Astrocyte of the cerebellum (primary cell): ENCODE measurements around the gene PDZK1IP1.

Experiments used
- DNase-seq: peaks from one replicate; pipeline ENCODE4 v3.0.0-alpha.2; 2011; ENCODE audit warnings: low read depth
- H3K4me3 ChIP-seq: 2 replicates; pipeline ENCODE4 v1.5.1; 2011; ENCODE audit warnings: mild to moderate bottlenecking, low read depth, low read length, moderate library complexity
- in situ Hi-C: cut with HindIII; loops from 2 replicates; pipeline ENCODE4 v1.10.0; 2017; ENCODE audit warnings: low sequenced_read_pairs
- TF ChIP-seq, protein P1 (sequence below): IDR thresholded peaks from 2 replicates; pipeline ENCODE4 v1.5.1; 2012; ENCODE audit warnings: low read length, low read depth, moderate library complexity, mild to moderate bottlenecking; ENCODE audit errors: missing control alignments

The PDZK1IP1 gene

DNA sequence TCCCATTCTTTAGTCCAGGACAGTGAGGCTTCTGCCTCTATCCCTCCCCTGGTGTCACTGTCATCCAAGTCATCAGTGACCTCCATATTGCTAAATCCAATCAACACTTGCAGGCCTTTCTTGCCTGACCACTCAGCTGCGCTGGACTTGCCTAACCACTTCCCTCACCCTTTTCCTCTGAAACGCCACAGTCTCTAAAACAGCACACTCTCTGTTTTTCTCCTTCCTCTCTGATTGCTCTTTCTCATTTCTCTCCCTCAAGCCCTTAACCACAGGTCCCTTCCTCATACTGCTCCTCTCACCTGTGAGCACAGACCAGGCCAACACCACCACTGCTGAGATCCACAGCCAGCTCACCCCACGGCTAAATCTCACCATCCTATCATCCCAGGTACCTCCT, 24.7 kb upstream of the PDZK1IP1 start:
- H3K4me3 ChIP-seq = no peak overlapping the region
- in situ Hi-C loops = no loop called here
- TF ChIP-seq, protein P1, sequence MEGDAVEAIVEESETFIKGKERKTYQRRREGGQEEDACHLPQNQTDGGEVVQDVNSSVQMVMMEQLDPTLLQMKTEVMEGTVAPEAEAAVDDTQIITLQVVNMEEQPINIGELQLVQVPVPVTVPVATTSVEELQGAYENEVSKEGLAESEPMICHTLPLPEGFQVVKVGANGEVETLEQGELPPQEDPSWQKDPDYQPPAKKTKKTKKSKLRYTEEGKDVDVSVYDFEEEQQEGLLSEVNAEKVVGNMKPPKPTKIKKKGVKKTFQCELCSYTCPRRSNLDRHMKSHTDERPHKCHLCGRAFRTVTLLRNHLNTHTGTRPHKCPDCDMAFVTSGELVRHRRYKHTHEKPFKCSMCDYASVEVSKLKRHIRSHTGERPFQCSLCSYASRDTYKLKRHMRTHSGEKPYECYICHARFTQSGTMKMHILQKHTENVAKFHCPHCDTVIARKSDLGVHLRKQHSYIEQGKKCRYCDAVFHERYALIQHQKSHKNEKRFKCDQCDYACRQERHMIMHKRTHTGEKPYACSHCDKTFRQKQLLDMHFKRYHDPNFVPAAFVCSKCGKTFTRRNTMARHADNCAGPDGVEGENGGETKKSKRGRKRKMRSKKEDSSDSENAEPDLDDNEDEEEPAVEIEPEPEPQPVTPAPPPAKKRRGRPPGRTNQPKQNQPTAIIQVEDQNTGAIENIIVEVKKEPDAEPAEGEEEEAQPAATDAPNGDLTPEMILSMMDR = no peak
- DNase-seq = no peak

DNA sequence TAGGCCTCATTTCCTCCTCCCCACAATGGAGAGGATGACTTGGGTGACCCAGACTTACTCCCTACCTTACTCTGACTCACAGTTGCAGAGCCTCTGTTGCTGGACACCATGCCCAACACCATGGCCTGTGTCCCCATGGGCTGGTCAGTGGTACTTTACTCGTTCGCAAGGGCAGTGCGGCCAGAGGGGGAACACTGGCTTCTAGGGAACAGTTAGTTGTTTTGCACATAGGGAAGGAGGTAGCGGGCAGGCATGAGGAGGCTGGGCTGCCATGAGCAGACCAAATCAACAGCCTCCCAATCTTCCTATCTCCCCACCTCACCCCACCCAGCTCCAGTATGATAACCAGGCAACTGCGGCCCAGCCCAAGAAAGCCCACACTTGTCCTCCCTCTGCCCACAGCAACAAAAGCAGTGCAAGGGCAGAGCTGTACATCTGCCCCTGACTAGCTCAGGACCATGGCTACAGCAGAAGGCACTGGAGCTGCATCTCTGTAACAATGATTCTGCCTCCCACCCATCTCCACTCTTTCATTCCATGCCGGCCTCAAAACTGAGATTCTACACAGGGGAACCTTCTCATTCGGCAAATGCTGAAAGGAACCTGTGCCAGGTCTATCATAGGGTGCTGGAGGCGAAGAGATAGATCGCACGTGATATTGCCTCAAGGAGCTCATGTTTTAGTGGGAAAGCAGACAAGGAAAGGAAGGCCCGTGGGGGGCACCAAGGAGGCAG, 23.6 kb upstream of the PDZK1IP1 start:
- no peak for DNase-seq
- TF ChIP-seq, protein P1 = no peak
- in situ Hi-C loops = no loop called here
- H3K4me3 ChIP-seq = no peak overlapping the region

DNA sequence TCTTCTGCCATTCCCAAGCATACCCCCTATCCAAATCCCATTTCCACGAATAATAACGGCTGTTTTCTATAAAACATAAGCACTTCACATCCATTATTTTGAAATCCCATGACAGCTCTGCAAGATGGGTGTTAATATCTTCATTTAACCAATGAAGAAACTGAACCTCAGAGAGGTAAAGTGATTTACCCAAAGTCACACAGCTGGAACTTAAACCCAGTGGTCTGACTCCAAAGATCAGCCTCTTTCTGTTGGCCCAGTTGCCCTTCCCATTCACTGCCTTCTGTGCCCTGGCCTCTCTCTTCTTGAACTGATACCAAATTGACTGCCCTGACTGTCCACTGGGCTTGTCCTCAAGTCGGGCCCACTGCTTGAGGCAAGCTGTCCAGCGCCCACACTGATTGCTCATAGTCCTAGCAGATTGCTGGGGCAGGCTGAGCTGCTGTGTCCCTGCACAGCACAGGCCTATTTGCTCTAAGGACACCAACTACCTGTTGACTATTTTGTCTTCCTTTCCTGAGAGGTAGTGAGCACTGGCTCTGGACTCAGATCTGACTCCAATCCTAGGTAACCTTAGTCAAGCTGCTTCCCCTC, 22.9 kb upstream of the PDZK1IP1 start:
- no peak overlapping the region for H3K4me3 ChIP-seq
- DNase-seq = no peak
- TF ChIP-seq, protein P1 = no peak
- in situ Hi-C loops = no loop called here

DNA sequence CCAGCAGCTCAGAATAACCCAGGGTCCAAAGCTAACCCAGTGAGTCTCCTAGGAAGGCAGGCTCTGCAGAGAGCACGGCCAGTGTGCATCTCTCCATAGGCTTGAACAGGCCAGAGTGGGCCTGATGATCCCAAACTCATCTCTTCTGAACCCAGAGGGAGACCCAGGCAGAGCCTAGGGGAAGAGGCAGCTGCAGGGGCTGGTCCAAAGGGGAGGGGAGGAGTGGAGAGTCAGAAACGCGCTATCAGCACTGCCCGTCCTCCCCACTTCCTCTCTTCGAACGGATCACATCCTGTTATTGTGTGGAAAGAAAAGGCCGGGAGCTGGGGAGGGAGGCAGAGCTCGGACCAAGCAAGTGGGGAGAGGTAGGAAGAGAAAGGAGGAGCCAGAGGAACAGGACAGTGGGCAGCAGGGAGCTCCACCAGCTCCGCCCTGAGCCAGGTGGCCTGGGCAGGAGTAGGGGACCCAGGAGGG, 22.0 kb upstream of the PDZK1IP1 start:
- in situ Hi-C loops = no loop called here
- no peak overlapping the region for H3K4me3 ChIP-seq
- TF ChIP-seq, protein P1 = no peak
- no peak for DNase-seq

DNA sequence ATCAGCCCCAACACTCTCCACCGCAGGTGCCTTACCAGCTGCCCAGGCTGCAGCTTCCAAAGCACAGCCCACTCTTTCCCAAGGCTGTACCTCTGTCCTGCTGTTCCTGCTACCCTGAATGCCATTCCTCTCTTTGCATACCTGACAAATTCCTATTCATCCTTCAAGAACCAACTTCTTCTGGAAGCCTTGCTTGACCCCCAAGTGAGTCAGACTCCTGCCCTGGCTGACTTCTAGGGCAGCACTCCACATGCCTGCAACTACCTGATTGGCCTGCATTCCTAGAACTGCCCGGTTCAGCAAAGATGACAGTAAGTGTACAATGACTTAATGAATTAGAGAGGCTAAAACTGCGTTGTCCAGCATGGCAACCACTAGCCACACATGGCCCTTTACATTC, 20.8 kb upstream of the PDZK1IP1 start:
- in situ Hi-C loops = no loop called here
- TF ChIP-seq, protein P1 = no peak
- H3K4me3 ChIP-seq = no peak overlapping the region
- DNase-seq = no peak

DNA sequence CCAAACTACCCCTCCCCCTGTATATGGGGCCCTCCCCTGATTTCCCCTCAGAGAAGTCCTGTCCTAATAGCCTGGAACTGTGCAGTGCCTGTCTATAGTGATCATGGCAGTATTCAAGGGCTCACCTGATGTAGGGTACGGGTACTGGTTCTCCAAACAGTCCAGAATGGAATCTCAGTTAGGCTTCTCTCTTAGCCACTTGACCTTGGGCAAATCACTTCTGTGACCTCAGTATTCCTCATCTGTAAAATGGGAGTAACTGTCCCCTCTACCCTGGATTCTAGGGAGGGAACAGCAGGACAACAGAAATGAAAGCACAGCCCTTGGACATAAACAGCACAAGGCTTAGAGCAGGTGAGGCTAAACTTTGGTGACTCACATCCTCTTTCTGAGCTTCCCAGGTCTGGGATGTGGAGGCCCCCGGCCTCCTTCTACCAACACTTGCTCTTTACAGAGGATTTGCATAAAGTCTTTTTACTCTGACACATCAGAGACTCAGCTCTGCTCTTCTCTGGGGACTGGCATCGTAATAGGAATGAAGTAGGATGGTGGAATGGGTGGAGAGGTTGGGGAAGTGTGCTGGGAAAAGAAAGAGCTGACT, 20.0 kb upstream of the PDZK1IP1 start:
- H3K4me3 ChIP-seq = no peak overlapping the region
- TF ChIP-seq, protein P1 = no peak
- in situ Hi-C loops = no loop called here
- DNase-seq = no peak
